IPS-NIHi7 (cell line): Measurements from ENCODE around the gene CAMKMT.

ENCODE experiments used
- DNase-seq: peaks from one replicate; pipeline ENCODE4 v3.0.0; 2012; ENCODE audit warnings: mixed read lengths; ENCODE audit errors: extremely low spot score

The CAMKMT gene

DNA sequence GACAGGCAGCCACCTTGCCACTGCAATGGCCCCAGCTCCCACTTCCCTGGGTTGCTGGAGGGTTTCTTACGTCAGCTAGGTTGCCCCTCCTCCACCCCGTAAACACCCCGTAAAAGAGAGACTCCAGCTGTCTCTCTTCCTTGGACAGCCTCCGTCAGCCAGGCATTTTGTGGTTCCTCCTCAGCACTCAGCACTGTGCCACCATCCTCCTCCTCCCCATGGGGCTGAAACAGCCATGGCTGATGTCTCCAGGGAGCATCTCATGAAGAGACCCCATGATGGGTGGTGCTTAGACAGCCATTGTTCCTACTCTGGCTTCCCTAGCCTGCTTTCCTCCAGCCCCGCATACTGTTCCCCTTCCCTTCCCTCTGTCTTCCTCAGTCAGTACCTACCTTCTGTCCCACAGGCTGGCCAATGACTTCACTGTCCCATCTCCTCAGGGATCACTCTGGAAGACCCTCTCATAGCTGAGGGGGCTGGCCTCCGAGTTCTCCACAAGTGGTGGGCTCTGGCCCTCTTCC lies 436.5 kb downstream of the CAMKMT start:
- no peak for DNase-seq

GRCh38 chr2:44799105-44799504 lies 437.4 kb downstream of the CAMKMT start:
- DNase-seq = no peak

DNA sequence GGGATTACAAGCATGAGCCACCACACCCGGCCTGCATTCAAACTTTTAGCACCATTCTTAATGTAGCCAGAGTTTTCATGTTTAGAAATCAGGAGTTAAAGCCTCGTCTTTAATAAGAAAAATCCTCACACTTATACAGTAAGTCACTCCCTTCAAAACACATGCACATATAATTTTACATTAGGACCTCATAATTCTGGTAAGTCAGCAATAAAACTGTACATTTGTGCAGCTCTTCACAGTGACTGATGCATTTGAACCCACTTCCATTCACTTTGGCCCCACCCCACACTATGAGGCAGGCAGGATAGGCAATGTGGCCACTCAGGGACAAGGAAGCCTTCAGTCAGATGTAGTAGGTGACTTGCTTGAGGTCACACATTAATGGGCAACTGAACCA lies 438.0 kb downstream of the CAMKMT start:
- no peak for DNase-seq

DNA sequence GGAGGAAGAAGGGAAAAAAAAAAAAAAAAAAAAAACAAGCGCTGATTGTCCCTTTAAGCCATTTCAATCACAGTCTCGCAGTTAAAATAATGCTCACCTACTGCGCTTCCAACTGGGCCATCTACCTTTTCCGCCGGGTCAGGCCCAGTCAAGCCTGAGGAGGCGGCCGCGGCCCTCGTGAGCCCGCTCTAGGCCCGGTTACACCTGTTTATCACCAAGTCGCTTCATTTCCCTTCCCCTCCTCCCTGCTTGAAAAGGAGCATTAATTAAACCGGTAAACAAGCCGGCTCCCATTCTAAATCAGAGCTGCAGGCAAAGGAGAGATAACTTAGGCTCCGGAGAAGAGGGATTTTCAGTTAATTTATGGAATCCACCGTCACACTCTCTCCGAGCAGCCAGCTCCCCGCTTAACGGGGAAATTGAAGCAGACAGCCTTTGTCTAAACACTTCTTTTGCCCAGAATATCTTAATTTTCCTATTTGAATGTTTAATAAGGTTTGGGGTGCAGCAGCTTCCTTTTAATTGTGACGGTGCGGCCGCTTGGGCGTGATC lies 439.6 kb downstream of the CAMKMT start:
- DNase-seq = peak; percentile 59

DNA sequence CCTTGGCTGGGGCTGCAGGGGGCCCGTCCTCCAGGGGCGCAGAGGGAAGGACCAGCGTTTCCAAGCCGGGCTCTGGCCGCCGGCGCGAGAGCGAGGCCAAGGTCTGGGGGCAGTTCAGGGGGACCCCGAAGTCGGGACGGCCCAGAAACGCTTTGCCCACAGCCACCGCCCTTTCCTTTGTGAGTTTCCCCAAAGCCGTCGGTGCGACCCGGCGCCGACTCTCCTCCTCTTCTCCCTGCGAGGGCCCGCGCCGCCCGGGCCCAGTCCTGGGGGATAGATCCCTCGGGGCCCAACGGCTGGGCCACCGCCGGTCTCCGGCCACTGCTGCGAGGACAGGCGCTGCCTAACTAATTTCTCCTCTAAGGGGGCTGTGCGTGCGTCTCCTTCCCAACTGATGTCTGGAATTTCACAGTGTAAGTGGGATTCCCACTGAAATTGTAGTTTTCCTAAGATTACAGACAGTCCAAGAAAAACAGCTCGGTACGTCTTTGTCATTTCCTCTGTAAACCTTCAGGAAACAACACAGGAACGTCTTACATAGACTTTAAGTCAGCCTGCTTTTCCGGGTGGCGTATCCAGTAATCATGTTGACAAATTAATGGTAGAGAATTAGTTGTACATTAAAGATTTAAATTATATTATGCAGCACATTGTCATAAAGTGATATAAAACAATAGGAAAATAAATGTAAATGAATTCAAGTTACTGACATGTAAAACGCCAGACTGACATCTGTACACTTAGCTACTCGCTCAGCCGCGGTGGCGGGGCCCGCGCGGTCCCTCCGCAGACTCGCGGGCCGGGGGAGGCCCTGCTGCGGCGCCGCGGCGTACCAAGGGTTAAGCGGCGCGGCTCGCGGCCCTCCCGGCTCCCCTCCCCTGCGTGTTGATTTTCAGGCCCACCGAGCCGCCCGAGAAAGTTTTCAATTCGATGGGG lies 440.4 kb downstream of the CAMKMT start:
- no peak for DNase-seq

DNA sequence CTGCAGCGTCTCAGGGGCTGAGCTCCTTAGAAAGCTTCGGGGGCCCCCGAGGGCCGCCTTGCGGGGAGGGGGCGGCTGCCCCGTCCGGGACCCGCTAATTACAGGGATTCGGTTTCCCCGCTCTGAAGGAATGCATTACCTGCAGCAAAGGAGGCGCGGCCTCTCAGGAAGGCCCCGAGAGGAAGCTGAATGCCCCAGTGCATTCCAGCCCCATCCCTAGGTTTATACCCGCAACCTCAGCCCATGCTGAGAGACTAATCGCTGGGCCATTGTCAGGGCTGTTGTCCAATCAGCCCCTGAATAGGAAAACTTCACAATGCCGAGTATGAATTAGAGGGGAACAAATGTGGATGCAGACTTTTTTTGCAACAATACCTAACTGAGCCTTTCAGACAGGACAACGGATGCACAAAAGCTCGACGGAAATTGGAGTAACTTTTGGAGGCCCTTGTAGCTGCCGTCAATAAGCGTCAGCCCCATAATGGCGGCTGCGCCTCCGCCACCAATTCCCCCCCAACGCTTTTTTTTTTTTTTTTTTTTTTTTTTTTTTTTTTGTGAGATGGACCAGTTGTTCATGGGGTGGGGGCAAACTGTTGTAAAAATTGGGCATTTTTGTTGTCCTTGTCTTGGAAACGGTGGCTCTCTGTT lies 441.2 kb downstream of the CAMKMT start:
- DNase-seq = peak; percentile 86

DNA sequence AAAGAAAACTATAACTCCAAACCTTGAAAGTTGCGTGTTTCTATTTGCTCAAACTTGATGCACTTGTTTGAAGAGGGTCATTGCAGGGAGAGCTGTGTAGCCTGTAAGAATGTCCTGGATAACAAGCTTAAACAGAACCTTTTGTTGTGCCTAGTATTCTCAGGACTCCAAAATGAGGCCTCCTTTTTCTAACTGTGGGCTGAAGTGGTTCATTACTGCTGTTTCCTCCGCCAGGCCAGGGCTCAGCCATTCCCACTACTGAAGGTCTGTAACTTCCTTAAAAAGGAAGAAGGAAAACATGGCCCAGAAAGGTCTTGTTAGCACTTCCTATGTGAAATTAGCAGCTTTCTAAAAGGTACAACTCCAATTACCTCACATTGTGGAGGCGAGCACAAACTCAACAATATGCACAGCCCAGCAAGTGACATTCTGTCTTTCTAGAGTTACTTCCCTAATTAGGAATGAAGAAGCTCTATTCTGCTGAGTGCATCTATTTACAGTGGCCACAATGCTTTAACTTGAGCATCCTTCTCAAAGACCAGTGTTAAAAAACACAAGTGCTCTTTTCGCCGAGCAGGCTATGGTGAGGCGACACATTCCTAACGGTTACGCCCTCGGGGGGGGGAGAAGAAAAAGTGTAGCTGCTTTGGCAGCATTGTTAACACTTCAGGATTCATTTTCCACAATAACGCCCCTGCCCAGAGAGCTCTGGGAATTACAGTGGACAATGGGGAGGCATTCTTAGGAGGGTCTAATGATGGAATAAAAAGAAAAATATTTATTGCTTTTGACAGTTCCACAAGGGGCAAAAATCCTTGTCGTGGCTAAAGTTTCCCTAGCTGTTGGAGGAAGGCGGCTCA lies 442.9 kb downstream of the CAMKMT start:
- no peak for DNase-seq

- DNase-seq = peak; percentile 28
These were observed 443.9 kb downstream of the CAMKMT start for GRCh38 chr2:44805401-44806235.

DNA sequence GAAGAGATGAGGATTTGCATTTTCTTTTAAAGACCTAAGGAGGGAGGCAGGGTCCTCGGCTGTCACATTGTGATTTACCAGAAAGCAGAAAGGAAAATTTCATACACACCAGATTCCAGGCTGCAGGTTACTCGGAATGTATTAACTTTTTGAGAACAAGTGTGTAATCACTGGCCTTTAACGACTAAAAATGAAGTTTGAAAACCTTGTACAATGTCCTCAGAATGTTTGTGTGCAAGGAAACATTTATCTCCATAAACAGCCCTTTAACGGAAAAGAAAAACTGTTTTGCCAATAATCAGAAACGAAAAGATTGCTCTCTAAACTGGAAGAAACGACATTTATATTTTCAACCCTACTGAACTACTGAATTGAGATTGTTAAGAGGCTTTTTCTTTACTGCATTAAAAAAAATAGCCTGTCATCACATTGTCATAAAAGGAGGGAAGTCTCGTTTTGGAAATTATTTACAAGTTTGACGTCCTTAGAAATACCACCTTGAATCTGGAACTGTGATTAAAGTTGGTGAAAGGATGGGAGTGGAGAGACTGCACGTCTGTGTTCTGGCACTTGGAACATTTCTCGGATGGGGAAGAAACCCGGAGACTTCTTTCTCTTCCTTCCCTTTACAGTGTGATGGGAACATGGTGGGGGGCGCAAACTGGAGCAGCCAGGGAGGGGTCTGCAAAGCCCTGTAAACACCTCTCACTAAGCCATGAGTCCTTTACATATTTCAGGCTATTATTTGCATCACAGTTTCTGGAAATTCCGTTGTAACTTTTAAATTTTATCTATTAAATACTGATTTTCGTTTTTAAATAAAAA lies 445.7 kb downstream of the CAMKMT start:
- no peak for DNase-seq

DNA sequence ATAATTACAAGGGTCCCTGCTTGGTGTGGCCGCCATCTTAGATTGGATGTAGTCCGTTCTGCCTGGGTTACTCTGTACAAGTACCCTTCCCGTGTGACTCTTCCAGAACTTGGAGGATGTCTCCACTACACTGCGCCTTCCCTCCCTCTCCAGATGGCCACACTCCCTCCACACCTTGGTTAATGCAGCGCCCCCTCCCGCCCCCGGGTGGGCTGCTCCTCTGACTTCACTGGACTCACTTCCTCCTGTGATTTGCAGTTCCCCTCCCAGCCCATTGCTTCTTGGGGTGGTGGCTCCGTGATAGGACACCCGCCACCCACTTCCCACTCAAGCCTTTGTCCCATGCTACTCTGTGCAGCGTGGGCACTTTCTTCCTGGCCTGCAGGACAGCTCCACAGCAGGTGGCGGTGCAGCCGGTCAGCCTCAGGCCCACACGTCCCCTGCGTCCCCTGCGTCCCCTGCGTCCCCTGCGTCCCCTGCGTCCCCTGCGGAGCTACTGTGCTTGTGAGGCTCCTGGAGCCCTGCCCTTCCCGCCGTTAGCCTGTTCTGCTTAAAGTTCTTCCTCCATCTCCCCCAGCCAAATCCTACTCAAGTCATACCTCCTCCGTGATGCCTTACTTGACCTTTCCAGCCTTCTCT lies 449.3 kb downstream of the CAMKMT start:
- DNase-seq = no peak

DNA sequence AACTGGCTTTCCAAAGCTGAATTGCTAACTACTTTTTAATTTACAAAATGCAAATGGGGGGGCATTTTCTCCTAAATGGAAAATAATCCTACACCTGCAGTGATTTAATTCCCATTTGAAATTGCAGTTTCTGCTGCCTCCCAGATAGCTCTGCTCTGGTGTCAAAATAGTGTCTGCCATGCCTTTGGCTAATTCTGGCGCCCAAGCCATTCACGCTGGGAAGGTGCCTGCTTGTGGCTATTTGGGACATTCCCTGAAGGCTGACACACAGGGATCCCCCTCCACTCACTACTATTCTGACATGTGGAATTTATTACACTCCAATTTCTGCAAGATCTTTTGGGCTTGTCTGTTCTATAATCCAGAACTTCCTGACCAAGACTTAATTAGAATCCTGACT lies 451.4 kb downstream of the CAMKMT start:
- DNase-seq = no peak

- no peak for DNase-seq
These were observed 451.9 kb downstream of the CAMKMT start for GRCh38 chr2:44813658-44814057.

- DNase-seq = no peak
These were observed 455.5 kb downstream of the CAMKMT start for GRCh38 chr2:44817256-44817655.

- DNase-seq = no peak
These were observed 456.1 kb downstream of the CAMKMT start for GRCh38 chr2:44817673-44818335.

GRCh38 chr2:44819061-44819460 lies 457.3 kb downstream of the CAMKMT start:
- no peak for DNase-seq

- no peak for DNase-seq
These were observed 459.8 kb downstream of the CAMKMT start for GRCh38 chr2:44821500-44821899.

- no peak for DNase-seq
These were observed 460.4 kb downstream of the CAMKMT start for GRCh38 chr2:44822174-44822573.
